GM10266 (cell line): ENCODE data around the gene CBR3.

Source experiments
- DNase-seq: peaks from one replicate; pipeline ENCODE4 v3.0.0; 2012; ENCODE audit errors: extremely low spot score
- TF ChIP-seq, protein P1 (sequence below): IDR thresholded peaks from 2 replicates; pipeline ENCODE4 v1.5.1; 2012; ENCODE audit warnings: mild to moderate bottlenecking, low read depth; ENCODE audit not compliant: control insufficient read depth, insufficient read depth; ENCODE audit errors: missing control alignments

Gene CBR3

GRCh38 chr21:36134803-36135390 lies at the start of gene CBR3:
CBR3 (plus strand) TSS chr21:36135079; CDS start chr21:36135193, 114 bp downstream.
- DNase-seq, result peak; percentile 51
- TF ChIP-seq, protein P1, sequence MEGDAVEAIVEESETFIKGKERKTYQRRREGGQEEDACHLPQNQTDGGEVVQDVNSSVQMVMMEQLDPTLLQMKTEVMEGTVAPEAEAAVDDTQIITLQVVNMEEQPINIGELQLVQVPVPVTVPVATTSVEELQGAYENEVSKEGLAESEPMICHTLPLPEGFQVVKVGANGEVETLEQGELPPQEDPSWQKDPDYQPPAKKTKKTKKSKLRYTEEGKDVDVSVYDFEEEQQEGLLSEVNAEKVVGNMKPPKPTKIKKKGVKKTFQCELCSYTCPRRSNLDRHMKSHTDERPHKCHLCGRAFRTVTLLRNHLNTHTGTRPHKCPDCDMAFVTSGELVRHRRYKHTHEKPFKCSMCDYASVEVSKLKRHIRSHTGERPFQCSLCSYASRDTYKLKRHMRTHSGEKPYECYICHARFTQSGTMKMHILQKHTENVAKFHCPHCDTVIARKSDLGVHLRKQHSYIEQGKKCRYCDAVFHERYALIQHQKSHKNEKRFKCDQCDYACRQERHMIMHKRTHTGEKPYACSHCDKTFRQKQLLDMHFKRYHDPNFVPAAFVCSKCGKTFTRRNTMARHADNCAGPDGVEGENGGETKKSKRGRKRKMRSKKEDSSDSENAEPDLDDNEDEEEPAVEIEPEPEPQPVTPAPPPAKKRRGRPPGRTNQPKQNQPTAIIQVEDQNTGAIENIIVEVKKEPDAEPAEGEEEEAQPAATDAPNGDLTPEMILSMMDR, result no peak

- TF ChIP-seq, protein P1, result no peak
- no peak for DNase-seq
Measured at GRCh38 chr21:36087362-36088138, 47.3 kb upstream of the CBR3 start.

- TF ChIP-seq, protein P1, result no peak
- no peak for DNase-seq
Measured at GRCh38 chr21:36089946-36090345, 44.9 kb upstream of the CBR3 start.

- DNase-seq, result no peak
- TF ChIP-seq, protein P1, result no peak
Measured at GRCh38 chr21:36092681-36093080, 42.2 kb upstream of the CBR3 start.

DNA sequence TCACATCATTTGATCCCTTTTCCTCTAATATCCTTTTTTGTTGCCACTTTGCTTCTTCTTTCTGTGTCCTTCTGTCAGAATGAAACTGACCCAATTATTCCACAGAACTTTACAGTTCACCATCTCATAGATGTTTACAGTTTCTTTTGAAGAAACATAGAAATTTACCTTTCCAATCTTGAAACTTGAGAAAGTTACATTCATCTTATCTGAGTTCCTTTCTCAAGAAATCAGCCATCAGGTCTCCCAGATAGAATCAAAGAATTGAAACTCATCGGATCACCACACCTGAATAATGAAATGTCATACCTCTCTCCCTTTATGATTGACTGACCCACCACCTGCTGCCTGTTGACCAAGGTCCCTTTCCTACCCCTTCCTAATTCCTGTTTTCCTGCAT lies 41.4 kb upstream of the CBR3 start:
- no peak for DNase-seq
- TF ChIP-seq, protein P1, result no peak

- no peak for DNase-seq
- TF ChIP-seq, protein P1, result no peak
Measured at GRCh38 chr21:36096398-36097290, 38.2 kb upstream of the CBR3 start.
